ENCODE measurements around the gene ZNF346.

DNA sequence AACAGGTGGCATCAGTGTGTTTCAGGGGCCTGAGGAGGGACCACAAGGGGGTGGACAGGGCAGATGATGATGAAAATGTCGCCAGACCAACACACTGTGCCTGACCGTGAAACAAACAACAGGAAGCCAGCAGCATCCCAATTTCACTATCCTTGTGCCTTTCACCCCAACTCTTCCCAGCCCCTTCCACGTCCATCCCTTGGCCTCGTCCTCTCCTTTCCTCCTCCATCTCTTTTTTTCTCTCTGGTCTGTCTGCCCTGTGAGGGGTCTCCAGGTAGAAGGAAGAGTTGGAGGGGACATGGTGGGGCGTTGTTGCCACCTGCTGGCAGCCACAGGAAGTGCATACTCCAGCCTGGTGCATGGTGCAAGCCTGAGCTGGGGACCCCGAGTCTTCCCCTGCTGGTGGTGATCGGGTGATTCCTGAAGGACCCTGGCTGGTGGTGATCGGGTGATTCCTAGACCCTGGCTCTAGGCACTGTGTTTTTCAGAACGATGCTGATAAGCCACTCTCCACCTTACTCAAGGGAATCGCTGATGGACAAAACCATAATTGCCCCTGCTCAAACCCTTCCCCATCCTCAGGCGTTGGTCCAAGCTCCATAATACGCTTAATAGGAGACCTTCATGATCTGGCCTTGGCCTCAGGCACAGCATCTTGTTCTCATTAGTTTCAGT, 89.4 kb downstream of the ZNF346 start:
- TF ChIP-seq MXI1 (IDR thresholded peaks at IDR 0.05; ENCODE audit: low read depth, low read length) = no peak
- TF ChIP-seq, protein P1, sequence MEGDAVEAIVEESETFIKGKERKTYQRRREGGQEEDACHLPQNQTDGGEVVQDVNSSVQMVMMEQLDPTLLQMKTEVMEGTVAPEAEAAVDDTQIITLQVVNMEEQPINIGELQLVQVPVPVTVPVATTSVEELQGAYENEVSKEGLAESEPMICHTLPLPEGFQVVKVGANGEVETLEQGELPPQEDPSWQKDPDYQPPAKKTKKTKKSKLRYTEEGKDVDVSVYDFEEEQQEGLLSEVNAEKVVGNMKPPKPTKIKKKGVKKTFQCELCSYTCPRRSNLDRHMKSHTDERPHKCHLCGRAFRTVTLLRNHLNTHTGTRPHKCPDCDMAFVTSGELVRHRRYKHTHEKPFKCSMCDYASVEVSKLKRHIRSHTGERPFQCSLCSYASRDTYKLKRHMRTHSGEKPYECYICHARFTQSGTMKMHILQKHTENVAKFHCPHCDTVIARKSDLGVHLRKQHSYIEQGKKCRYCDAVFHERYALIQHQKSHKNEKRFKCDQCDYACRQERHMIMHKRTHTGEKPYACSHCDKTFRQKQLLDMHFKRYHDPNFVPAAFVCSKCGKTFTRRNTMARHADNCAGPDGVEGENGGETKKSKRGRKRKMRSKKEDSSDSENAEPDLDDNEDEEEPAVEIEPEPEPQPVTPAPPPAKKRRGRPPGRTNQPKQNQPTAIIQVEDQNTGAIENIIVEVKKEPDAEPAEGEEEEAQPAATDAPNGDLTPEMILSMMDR (IDR thresholded peaks at IDR 0.05 in 2 of 3, conservative IDR thresholded peaks at IDR 0.05 in 1 of 3; ENCODE audit: control insufficient read depth in 2 of 3, extremely low read depth in 1 of 3, insufficient read depth in 1 of 3, low read depth in 3 of 3, low read length in 3 of 3) = peak; percentile 96 to 98 (median 97); a peak in 5 of 6 replicates
- no peak for TF ChIP-seq ESRRA (IDR thresholded peaks at IDR 0.05; ENCODE audit: low read length)
- no peak for TF ChIP-seq BCL11A (IDR thresholded peaks at IDR 0.05; ENCODE audit: low read depth, low read length)
- TF ChIP-seq POLR2A (IDR thresholded peaks at IDR 0.05; ENCODE audit: low read depth, low read length) = no peak
- TF ChIP-seq HDGF (IDR thresholded peaks at IDR 0.05) = 0 out of 2 replicates have a peak, but pooled peaks have one; percentile 25
- TF ChIP-seq POLR2AphosphoS5 (IDR thresholded peaks at IDR 0.05; ENCODE audit: low read length) = no peak
- no peak for TF ChIP-seq E4F1 (IDR thresholded peaks at IDR 0.05; ENCODE audit: borderline replicate concordance, partially characterized antibody)
- TF ChIP-seq ATF2 (IDR thresholded peaks at IDR 0.05; ENCODE audit: low read length) = no peak
- no peak for TF ChIP-seq ASH2L (IDR thresholded peaks at IDR 0.05; ENCODE audit: borderline replicate concordance, low read depth)
- TF ChIP-seq, protein P2, sequence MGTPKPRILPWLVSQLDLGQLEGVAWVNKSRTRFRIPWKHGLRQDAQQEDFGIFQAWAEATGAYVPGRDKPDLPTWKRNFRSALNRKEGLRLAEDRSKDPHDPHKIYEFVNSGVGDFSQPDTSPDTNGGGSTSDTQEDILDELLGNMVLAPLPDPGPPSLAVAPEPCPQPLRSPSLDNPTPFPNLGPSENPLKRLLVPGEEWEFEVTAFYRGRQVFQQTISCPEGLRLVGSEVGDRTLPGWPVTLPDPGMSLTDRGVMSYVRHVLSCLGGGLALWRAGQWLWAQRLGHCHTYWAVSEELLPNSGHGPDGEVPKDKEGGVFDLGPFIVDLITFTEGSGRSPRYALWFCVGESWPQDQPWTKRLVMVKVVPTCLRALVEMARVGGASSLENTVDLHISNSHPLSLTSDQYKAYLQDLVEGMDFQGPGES (IDR thresholded peaks at IDR 0.05) = 0 out of 2 replicates have a peak, but pooled peaks have one; percentile 14
- TF ChIP-seq, protein P3, sequence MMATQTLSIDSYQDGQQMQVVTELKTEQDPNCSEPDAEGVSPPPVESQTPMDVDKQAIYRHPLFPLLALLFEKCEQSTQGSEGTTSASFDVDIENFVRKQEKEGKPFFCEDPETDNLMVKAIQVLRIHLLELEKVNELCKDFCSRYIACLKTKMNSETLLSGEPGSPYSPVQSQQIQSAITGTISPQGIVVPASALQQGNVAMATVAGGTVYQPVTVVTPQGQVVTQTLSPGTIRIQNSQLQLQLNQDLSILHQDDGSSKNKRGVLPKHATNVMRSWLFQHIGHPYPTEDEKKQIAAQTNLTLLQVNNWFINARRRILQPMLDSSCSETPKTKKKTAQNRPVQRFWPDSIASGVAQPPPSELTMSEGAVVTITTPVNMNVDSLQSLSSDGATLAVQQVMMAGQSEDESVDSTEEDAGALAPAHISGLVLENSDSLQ (IDR thresholded peaks at IDR 0.05) = no peak
- TF ChIP-seq, protein P4, sequence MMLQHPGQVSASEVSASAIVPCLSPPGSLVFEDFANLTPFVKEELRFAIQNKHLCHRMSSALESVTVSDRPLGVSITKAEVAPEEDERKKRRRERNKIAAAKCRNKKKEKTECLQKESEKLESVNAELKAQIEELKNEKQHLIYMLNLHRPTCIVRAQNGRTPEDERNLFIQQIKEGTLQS (IDR thresholded peaks at IDR 0.05; ENCODE audit: borderline replicate concordance, extremely low read depth, low read depth, low read length) = no peak
- TF ChIP-seq BCLAF1 (IDR thresholded peaks at IDR 0.05) = no peak
